ENCODE measurements around the gene BGLAP. TPM values are rescaled to one million over a fixed set of nuclear protein-coding genes. Genes with fewer than 3 reads are reported as not detected.

Gene BGLAP
- total and polyA plus RNA-seq, 9 donors = 1.4 to 4.6 (median 1.9) TPM; not detected in 1

- Histone ChIP-seq H3K27ac (no peak overlapping the region), H3K36me3 (no peaks in the 10 kb centered on the region), H3K27me3 (no peaks in the 10 kb centered on the region), H3K9me3 (no peaks in the 10 kb centered on the region), H3K4me3 (no peak overlapping the region), H3K4me1 (ENCODE audit: insufficient read depth) (no peaks in the 10 kb centered on the region)
- intact Hi-C loops (cut with DNase I) = loop anchor here in 3 of 4 donors (5.0 to 10.0 kb wide), 4 partner anchors 78 to 195 kb away; partner anchors contain the start of gene SEMA4A (in 1 of the 3)
- TF ChIP-seq EP300 (IDR thresholded peaks at IDR 0.05) (no peak), POLR2A (IDR thresholded peaks at IDR 0.05) (no peak), CTCF (IDR thresholded peaks at IDR 0.05) (no peak)
- no peak for DNase-seq
- 81 to 87% (median 87%) methylated on average over 11 of the region's 11 CpGs for WGBS, 3 donors
Observed at GRCh38 chr1:156229809-156230472, 12.0 kb upstream of the BGLAP start.

DNA sequence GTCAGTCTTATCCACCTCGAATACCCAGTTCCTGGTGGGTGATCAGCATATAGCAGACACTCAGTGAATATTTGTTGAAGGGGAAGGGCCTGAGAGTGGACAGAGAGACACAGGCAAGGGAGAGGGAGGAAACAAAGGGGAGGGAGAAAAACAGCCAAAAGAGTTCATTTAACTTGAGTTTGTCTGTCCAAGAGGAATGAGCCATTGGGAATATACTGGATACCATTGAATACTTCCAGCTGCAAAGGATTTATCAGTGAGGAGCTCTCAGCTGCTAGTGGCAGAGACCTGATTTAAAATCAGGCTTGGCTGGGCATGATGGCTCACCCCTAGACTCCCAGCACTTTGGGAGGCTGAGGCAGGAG lies 11.5 kb upstream of the BGLAP start:
- intact Hi-C loops (cut with DNase I) = loop anchor here in 2 of 4 donors (5.0 to 10.0 kb wide), 2 partner anchors 143 to 194 kb away; no protein-coding TSS in a partner anchor
- Histone ChIP-seq H3K4me3 (no peak overlapping the region), H3K9me3 (no peaks in the 10 kb centered on the region), H3K36me3 (no peaks in the 10 kb centered on the region), H3K4me1 (ENCODE audit: insufficient read depth) (no peaks in the 10 kb centered on the region), H3K27me3 (no peaks in the 10 kb centered on the region), H3K27ac (no peak overlapping the region)
- no peak for DNase-seq
- 85 to 93% (median 86%) methylated on average over 1 of the region's 1 CpG for WGBS, 3 donors
- TF ChIP-seq CTCF (IDR thresholded peaks at IDR 0.05) (no peak), POLR2A (IDR thresholded peaks at IDR 0.05) (no peak), EP300 (IDR thresholded peaks at IDR 0.05) (no peak)

- 91 to 95% (median 92%) methylated on average over 12 of the region's 12 CpGs for WGBS, 3 donors
- no peak for DNase-seq
- intact Hi-C loops (cut with DNase I) = loop anchor here in 2 of 4 donors (5.0 to 10.0 kb wide), 2 partner anchors 145 to 192 kb away; no protein-coding TSS in a partner anchor
- Histone ChIP-seq H3K4me3 (no peak overlapping the region), H3K27ac (no peak overlapping the region), H3K4me1 (ENCODE audit: insufficient read depth) (no peaks in the 10 kb centered on the region), H3K36me3 (no peaks in the 10 kb centered on the region), H3K27me3 (no peaks in the 10 kb centered on the region), H3K9me3 (no peaks in the 10 kb centered on the region)
- no peak for TF ChIP-seq EP300 (IDR thresholded peaks at IDR 0.05)
- no peak for TF ChIP-seq CTCF (IDR thresholded peaks at IDR 0.05)
- TF ChIP-seq POLR2A (IDR thresholded peaks at IDR 0.05) = no peak
Observed at GRCh38 chr1:156232201-156232894, 9.6 kb upstream of the BGLAP start.

GRCh38 chr1:156233426-156234127 lies 8.4 kb upstream of the BGLAP start:
- Histone ChIP-seq H3K9me3 (no peaks in the 10 kb centered on the region), H3K4me3 (no peak overlapping the region), H3K27ac (no peak overlapping the region), H3K4me1 (ENCODE audit: insufficient read depth) (no peaks in the 10 kb centered on the region), H3K36me3 (no peaks in the 10 kb centered on the region), H3K27me3 (no peaks in the 10 kb centered on the region)
- 77 to 86% (median 85%) methylated on average over 5 of the region's 5 CpGs for WGBS, 3 donors
- no peak for DNase-seq
- TF ChIP-seq POLR2A (IDR thresholded peaks at IDR 0.05) = no peak
- TF ChIP-seq CTCF (IDR thresholded peaks at IDR 0.05) = no peak
- no peak for TF ChIP-seq EP300 (IDR thresholded peaks at IDR 0.05)
- intact Hi-C loops (cut with DNase I) = loop anchor here in 2 of 4 donors (5.0 to 10.0 kb wide), 2 partner anchors 146 to 191 kb away; no protein-coding TSS in a partner anchor
